ENCODE measurements around the gene TLR7. TPM values are rescaled to one million over a fixed set of nuclear protein-coding genes. Genes with fewer than 3 reads are reported as not detected.

Gene TLR7
- total RNA-seq, 2 experiments from 2014 or later: not detected

DNA sequence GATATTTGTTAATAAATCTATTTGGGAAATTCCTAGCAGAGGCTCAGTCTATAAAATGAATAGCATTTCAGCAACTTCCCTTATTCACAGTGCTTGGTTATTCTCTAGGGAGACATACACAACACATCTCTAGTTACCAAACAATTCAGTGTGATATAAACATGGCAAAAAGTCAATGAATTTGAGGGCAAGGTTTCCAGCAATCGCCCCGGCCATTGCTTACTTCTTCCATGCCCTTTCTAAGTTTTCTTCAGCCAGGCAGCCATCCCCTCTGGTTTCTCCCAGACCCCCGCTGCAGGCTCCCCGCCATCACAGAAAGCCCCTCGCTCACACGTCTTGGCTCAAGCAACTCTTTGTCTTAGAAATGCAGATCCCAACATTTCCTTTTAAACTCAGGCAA, 4.4 kb downstream of the TLR7 start:
- Mint-ChIP-seq H3K9me3 (no peaks in the 10 kb centered on the region), H3K36me3 (no peaks in the 10 kb centered on the region), H3K27me3 (no peaks in the 10 kb centered on the region), H3K4me1 (ENCODE audit: low read depth) (peaks cover 3% of the 10 kb centered on the region), H3K4me3 (no peak overlapping the region), H3K27ac (no peak overlapping the region)
- ChIA-PET POLR2A (no interaction called here), CTCF (no interaction called here)
- no peak for DNase-seq
- intact Hi-C loops (cut with micrococcal nuclease): no loop called here

DNA sequence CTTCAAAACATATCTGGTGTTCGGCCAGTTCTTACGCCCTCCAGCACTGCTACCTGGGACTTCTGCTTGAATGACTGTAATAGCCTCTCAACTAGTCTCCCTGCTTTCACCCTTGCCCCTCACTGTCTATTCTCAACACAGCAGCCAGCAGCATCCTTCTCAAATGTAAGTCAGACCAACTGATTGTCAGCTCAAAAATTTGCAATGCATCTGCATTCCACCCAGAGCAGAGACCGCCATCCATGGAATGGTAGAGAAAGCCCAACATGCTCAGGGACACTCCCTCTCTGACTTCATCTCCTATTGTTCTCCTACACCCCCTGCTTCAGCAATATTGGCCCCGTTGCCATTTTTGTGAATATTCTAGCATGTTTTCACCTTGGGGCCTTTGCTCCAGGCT, 5.9 kb downstream of the TLR7 start:
- POLR2A ChIA-PET: no interaction called here
- CTCF ChIA-PET: no interaction called here

DNA sequence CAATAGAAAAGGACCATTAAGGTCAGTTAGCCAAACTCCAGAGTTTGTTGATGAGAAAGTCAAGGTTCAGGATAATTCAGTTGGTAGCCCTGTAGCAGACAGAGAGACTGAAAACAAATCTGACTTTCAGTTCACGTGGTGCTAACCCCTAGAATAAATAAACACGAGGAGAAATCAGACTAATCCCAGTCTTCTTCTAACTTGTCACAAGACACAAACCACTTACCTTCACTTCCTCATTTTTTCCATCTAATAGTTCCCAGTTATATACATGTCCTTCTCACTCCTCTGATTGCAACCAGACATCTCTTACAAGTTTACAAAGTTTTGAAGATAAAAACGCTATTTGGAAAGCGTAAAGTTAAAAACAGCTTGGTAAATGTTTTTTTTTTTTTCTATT, 7.7 kb downstream of the TLR7 start:
- DNase-seq: no peak
- ChIA-PET CTCF (no interaction called here), POLR2A (no interaction called here)
- H3K36me3 Mint-ChIP-seq: no peaks in the 10 kb centered on the region
- H3K27ac Mint-ChIP-seq: no peak overlapping the region
- no peaks in the 10 kb centered on the region for H3K4me1 Mint-ChIP-seq (ENCODE audit: low read depth)
- no peaks in the 10 kb centered on the region for H3K27me3 Mint-ChIP-seq
- H3K4me3 Mint-ChIP-seq: no peak overlapping the region
- no peaks in the 10 kb centered on the region for H3K9me3 Mint-ChIP-seq
- intact Hi-C loops (cut with micrococcal nuclease): no loop called here

More for the DNA sequence above, 5.9 kb downstream of the TLR7 start:
- Mint-ChIP-seq H3K27ac (no peak overlapping the region), H3K4me1 (ENCODE audit: low read depth) (peaks cover 3% of the 10 kb centered on the region), H3K9me3 (no peaks in the 10 kb centered on the region), H3K4me3 (no peak overlapping the region), H3K36me3 (no peaks in the 10 kb centered on the region), H3K27me3 (no peaks in the 10 kb centered on the region)
- intact Hi-C loops (cut with micrococcal nuclease): no loop called here
- DNase-seq: no peak

DNA sequence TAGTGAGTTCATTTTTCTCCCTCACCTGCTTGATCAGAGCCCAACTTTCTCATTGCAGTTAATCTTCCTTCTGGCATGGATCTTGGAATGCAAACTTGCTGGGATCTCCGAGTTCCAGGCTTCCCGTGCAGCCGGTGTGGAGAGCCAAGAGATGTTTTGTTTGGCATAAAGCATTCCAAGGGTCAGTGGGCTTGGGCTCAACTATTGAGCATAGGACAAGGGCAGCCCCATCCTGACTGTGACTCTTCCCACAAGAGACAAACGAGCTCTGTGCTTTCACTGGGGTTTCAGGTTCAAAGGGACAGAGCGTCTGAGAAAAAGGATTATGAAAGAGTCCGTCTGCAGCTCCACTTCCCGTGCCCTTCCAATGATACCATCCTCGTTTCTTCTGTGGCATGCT, 10.5 kb downstream of the TLR7 start:
- Mint-ChIP-seq H3K9me3 (no peaks in the 10 kb centered on the region), H3K36me3 (no peaks in the 10 kb centered on the region), H3K27me3 (no peaks in the 10 kb centered on the region), H3K4me1 (ENCODE audit: low read depth) (no peaks in the 10 kb centered on the region), H3K27ac (no peak overlapping the region), H3K4me3 (no peak overlapping the region)
- no peak for DNase-seq
- ChIA-PET POLR2A (no interaction called here), CTCF (no interaction called here)
- intact Hi-C loops (cut with micrococcal nuclease): no loop called here

DNA sequence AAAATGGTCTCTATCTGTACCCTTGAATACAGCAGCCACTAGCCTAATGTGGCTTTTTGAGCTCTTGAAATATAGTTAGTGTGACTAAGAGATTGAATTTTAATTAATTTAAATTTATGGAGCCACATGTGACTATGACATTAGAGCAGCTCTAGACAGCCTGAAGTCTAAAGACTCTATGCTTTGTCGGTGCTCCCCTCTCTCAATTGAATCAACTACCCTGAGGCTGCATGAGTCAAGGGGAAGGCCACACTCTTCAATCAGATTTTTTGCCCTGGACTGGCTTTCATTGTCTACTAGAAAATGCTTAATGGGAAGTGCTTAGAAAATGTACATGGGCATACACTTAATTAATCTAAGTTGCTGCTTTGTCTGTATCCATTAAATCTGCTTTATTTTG, 11.7 kb downstream of the TLR7 start:
- Mint-ChIP-seq H3K36me3 (no peaks in the 10 kb centered on the region), H3K4me3 (no peak overlapping the region), H3K27me3 (no peaks in the 10 kb centered on the region), H3K27ac (no peak overlapping the region), H3K9me3 (no peaks in the 10 kb centered on the region), H3K4me1 (ENCODE audit: low read depth) (no peaks in the 10 kb centered on the region)
- CTCF ChIA-PET: no interaction called here
- intact Hi-C loops (cut with micrococcal nuclease): no loop called here
- DNase-seq: no peak
- POLR2A ChIA-PET: no interaction called here

DNA sequence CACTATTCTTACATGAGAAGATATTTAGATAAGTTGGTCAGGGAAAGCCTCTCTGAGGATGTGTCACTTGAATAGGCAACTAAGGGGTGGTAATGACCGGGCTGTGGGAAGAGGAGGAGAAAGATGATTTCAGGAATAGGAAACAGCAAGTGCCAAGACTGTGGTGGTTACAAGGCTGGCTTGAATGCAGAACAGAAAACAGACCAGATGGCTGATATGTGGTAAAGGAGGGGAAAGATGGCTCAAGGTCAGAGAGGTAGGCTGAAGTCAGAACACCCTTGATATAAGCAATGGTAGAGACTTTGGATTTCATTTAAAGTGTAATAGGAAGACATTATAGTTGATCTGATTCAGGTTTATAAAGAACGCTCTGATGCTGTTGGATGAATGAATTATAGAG, 15.0 kb downstream of the TLR7 start:
- H3K4me3 Mint-ChIP-seq: no peak overlapping the region
- H3K27ac Mint-ChIP-seq: no peak overlapping the region
- peaks cover 1% of the 10 kb centered on the region for H3K27me3 Mint-ChIP-seq
- ChIA-PET CTCF (no interaction called here), POLR2A (no interaction called here)
- DNase-seq: no peak
- intact Hi-C loops (cut with micrococcal nuclease): no loop called here
- H3K4me1 Mint-ChIP-seq (ENCODE audit: low read depth): no peaks in the 10 kb centered on the region
- H3K9me3 Mint-ChIP-seq: no peaks in the 10 kb centered on the region
- no peaks in the 10 kb centered on the region for H3K36me3 Mint-ChIP-seq

DNA sequence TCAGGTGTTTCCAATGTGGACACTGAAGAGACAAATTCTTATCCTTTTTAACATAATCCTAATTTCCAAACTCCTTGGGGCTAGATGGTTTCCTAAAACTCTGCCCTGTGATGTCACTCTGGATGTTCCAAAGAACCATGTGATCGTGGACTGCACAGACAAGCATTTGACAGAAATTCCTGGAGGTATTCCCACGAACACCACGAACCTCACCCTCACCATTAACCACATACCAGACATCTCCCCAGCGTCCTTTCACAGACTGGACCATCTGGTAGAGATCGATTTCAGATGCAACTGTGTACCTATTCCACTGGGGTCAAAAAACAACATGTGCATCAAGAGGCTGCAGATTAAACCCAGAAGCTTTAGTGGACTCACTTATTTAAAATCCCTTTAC, 18.6 kb downstream of the TLR7 start:
- intact Hi-C loops (cut with micrococcal nuclease): no loop called here
- CTCF ChIA-PET: no interaction called here
- Mint-ChIP-seq H3K27ac (no peak overlapping the region), H3K4me1 (ENCODE audit: low read depth) (peaks cover under 1% of the 10 kb centered on the region), H3K4me3 (no peak overlapping the region), H3K36me3 (no peaks in the 10 kb centered on the region), H3K9me3 (no peaks in the 10 kb centered on the region), H3K27me3 (peaks cover 1% of the 10 kb centered on the region)
- POLR2A ChIA-PET: no interaction called here
- no peak for DNase-seq

DNA sequence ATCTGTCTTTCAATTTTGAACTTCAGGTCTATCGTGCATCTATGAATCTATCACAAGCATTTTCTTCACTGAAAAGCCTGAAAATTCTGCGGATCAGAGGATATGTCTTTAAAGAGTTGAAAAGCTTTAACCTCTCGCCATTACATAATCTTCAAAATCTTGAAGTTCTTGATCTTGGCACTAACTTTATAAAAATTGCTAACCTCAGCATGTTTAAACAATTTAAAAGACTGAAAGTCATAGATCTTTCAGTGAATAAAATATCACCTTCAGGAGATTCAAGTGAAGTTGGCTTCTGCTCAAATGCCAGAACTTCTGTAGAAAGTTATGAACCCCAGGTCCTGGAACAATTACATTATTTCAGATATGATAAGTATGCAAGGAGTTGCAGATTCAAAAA, 19.7 kb downstream of the TLR7 start:
- intact Hi-C loops (cut with micrococcal nuclease): no loop called here
- H3K4me1 Mint-ChIP-seq (ENCODE audit: low read depth): peaks cover 10% of the 10 kb centered on the region
- peaks cover 1% of the 10 kb centered on the region for H3K27me3 Mint-ChIP-seq
- H3K36me3 Mint-ChIP-seq: no peaks in the 10 kb centered on the region
- no peak overlapping the region for H3K4me3 Mint-ChIP-seq
- no peaks in the 10 kb centered on the region for H3K9me3 Mint-ChIP-seq
- POLR2A ChIA-PET: no interaction called here
- H3K27ac Mint-ChIP-seq: no peak overlapping the region
- no peak for DNase-seq
- CTCF ChIA-PET: no interaction called here

DNA sequence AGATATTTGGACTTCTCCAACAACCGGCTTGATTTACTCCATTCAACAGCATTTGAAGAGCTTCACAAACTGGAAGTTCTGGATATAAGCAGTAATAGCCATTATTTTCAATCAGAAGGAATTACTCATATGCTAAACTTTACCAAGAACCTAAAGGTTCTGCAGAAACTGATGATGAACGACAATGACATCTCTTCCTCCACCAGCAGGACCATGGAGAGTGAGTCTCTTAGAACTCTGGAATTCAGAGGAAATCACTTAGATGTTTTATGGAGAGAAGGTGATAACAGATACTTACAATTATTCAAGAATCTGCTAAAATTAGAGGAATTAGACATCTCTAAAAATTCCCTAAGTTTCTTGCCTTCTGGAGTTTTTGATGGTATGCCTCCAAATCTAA, 20.3 kb downstream of the TLR7 start:
- no peak for DNase-seq
- ChIA-PET CTCF (interaction anchor here (0.6 kb wide), 1 partner anchor 113 kb away, joined by 3 read pairs; no protein-coding TSS in a partner anchor), POLR2A (no interaction called here)
- intact Hi-C loops (cut with micrococcal nuclease): no loop called here
- Mint-ChIP-seq H3K27me3 (peaks cover 1% of the 10 kb centered on the region), H3K9me3 (no peaks in the 10 kb centered on the region), H3K4me3 (no peak overlapping the region), H3K4me1 (ENCODE audit: low read depth) (peaks cover 11% of the 10 kb centered on the region), H3K36me3 (no peaks in the 10 kb centered on the region), H3K27ac (no peak overlapping the region)

DNA sequence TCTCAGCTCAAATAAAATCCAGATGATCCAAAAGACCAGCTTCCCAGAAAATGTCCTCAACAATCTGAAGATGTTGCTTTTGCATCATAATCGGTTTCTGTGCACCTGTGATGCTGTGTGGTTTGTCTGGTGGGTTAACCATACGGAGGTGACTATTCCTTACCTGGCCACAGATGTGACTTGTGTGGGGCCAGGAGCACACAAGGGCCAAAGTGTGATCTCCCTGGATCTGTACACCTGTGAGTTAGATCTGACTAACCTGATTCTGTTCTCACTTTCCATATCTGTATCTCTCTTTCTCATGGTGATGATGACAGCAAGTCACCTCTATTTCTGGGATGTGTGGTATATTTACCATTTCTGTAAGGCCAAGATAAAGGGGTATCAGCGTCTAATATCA, 20.9 kb downstream of the TLR7 start:
- Mint-ChIP-seq H3K9me3 (no peaks in the 10 kb centered on the region), H3K36me3 (no peaks in the 10 kb centered on the region), H3K27me3 (peaks cover 1% of the 10 kb centered on the region), H3K4me1 (ENCODE audit: low read depth) (peaks cover 14% of the 10 kb centered on the region), H3K27ac (no peak overlapping the region), H3K4me3 (no peak overlapping the region)
- intact Hi-C loops (cut with micrococcal nuclease): no loop called here
- ChIA-PET POLR2A (no interaction called here), CTCF (no interaction called here)
- no peak for DNase-seq

DNA sequence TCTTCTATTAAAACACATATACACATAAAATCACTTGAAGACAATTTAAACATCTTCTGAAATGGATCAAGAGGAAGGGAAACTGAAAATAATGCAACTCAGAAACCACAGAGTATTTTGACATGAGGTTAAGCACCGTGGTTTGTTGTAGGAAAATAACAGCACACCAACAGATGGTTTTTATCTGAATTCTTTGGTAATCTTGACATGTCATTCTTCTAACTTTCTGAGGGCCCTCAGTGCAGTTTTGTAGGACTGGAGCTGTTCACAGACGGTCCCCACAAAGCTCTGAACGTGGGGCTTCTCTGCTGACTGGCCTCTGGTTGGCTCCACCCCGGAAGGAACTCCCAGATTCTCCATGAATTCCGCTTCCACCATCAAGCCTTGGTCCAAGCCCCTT, 23.6 kb downstream of the TLR7 start:
- no peak for DNase-seq
- Mint-ChIP-seq H3K27me3 (peaks cover 1% of the 10 kb centered on the region), H3K4me3 (no peak overlapping the region), H3K4me1 (ENCODE audit: low read depth) (peaks cover 18% of the 10 kb centered on the region), H3K36me3 (no peaks in the 10 kb centered on the region), H3K9me3 (no peaks in the 10 kb centered on the region), H3K27ac (no peak overlapping the region)
- ChIA-PET POLR2A (no interaction called here), CTCF (interaction anchor here (2.4 kb wide), 1 partner anchor 76 kb away, joined by 8 read pairs; no protein-coding TSS in a partner anchor)
- intact Hi-C loops (cut with micrococcal nuclease): no loop called here

DNA sequence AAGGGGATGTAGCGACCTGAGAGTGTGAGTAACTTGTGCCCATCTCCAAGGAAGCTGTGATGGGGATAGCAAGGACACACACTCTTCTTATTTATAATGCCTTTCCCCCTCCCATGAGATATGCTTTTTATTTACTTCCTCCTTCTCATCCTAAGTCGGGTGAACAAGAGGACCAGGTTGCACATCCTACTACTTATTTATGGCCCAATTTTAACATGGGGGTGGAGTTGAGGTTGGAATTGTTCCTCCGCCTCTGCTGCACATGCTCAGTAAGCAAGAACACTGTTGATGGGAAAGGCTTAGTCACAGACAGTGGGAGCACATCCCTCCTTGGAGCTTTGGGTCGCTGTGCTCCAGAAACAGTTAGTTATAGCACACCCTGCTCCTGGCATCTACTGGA, 24.3 kb downstream of the TLR7 start:
- peaks cover 1% of the 10 kb centered on the region for H3K27me3 Mint-ChIP-seq
- POLR2A ChIA-PET: no interaction called here

DNA sequence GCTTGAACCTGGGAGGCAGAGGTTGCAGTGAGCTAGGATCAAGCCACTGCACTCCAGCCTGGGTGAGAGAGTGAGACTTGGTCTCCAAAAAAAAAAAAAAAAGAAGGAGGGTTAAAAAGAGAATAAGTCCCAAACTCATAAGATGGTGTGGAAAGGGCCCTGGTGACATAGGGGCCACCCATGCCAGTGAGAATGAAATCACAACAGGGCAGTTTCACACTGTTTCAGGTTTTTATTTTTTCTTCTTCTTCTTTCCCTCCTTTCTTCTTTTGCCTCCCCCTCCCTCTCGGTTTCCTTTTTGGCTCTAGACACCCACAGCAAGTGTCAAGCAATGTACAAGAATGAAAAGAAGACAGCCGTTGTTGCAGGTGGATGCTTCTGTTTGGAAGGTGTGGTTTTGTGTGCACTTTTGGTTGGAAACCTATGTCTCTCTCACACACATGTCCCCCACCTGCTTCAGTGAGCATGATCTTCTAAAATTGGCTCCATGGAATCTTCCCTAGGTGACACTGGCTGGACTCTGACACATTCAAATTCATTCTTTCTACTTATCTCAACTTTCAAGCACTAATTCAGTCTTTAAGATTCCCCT, 25.1 kb downstream of the TLR7 start:
- ChIA-PET CTCF (interaction anchor here (1.0 to 2.4 kb wide), 2 partner anchors 78 to 101 kb away, joined by 3 to 8 read pairs; partner anchors contain the start of gene PRPS2), POLR2A (no interaction called here)
- Mint-ChIP-seq H3K36me3 (no peaks in the 10 kb centered on the region), H3K4me1 (ENCODE audit: low read depth) (peaks cover 18% of the 10 kb centered on the region), H3K9me3 (no peaks in the 10 kb centered on the region), H3K27me3 (no peaks in the 10 kb centered on the region), H3K4me3 (no peak overlapping the region), H3K27ac (no peak overlapping the region)
- intact Hi-C loops (cut with micrococcal nuclease): no loop called here
- no peak for DNase-seq

More for the DNA sequence above, 24.3 kb downstream of the TLR7 start:
- H3K36me3 Mint-ChIP-seq: no peaks in the 10 kb centered on the region
- CTCF ChIA-PET: interaction anchor here (2.4 kb wide), 1 partner anchor 77 kb away, joined by 8 read pairs; no protein-coding TSS in a partner anchor
- H3K9me3 Mint-ChIP-seq: no peaks in the 10 kb centered on the region
- H3K27ac Mint-ChIP-seq: no peak overlapping the region
- H3K4me1 Mint-ChIP-seq (ENCODE audit: low read depth): peaks cover 18% of the 10 kb centered on the region
- DNase-seq: no peak
- no peak overlapping the region for H3K4me3 Mint-ChIP-seq
- intact Hi-C loops (cut with micrococcal nuclease): no loop called here

Data from activated CD4-positive, alpha-beta memory T cell treated with anti-CD3 and anti-CD28 coated beads for 36 hours (primary cell).